GM18519 (cell line): Measurements from ENCODE around the gene CNN3.

Experiments used
- ATAC-seq: cut with Tn5 transposase; IDR thresholded peaks from one replicate; pipeline ENCODE4 v1.9.1; 2021; ENCODE audit warnings: mild to moderate bottlenecking, moderate library complexity; ENCODE audit not compliant: unreplicated experiment, low FRiP score

Gene CNN3

GRCh38 chr1:94862718-94863117, 64.2 kb downstream of the CNN3 start:
- no peak for ATAC-seq

GRCh38 chr1:94859174-94859573, 67.7 kb downstream of the CNN3 start:
- no peak for ATAC-seq

GRCh38 chr1:94858276-94858675, 68.6 kb downstream of the CNN3 start:
- ATAC-seq: no peak

- ATAC-seq: no peak
Measured at GRCh38 chr1:94856868-94857267, 70.0 kb downstream of the CNN3 start.

GRCh38 chr1:94856004-94856403, 70.9 kb downstream of the CNN3 start:
- no peak for ATAC-seq

GRCh38 chr1:94855307-94855700, 71.6 kb downstream of the CNN3 start:
- ATAC-seq: no peak

GRCh38 chr1:94854458-94855306, 72.2 kb downstream of the CNN3 start:
- peak; percentile 98 for ATAC-seq

- ATAC-seq: no peak
Measured at GRCh38 chr1:94852788-94853187, 74.1 kb downstream of the CNN3 start.

- no peak for ATAC-seq
Measured at GRCh38 chr1:94851571-94851970, 75.3 kb downstream of the CNN3 start.
